Astrocyte (in vitro differentiated cells and primary cell): ENCODE measurements around the gene SPOCK1. TPM values are rescaled to one million over a fixed set of nuclear protein-coding genes. Genes with fewer than 3 reads are reported as not detected.

Experiments used
- DNase-seq: peaks from one replicate; pipeline ENCODE4 v3.0.0-alpha.2; 2010; ENCODE audit warnings: low read depth
- FAIRE-seq: peaks from 2 replicates; lab custom pipeline; 2011; peaks lifted over from hg19 to GRCh38; lab: Jason Lieb, UNC
- H2AFZ ChIP-seq: 2 replicates; pipeline ENCODE4 v1.6.0; 2012; ENCODE audit warnings: low read depth, low read length, inconsistent platforms
- H3K27ac ChIP-seq: 2 replicates; pipeline ENCODE4 v1.5.1; 2011; ENCODE audit warnings: low read depth, low read length, inconsistent platforms
- H3K27me3 ChIP-seq: 2 replicates; pipeline ENCODE4 v1.6.0; 2011; ENCODE audit warnings: low read length, inconsistent platforms; ENCODE audit not compliant: insufficient read depth
- H3K36me3 ChIP-seq: 2 replicates; pipeline ENCODE4 v1.5.1; 2011; ENCODE audit warnings: low read length, inconsistent platforms; ENCODE audit not compliant: insufficient read depth
- H3K4me1 ChIP-seq: 2 replicates; pipeline ENCODE4 v1.5.1; 2011; ENCODE audit warnings: low read length, inconsistent platforms; ENCODE audit not compliant: insufficient read depth
- H3K4me2 ChIP-seq: 2 replicates; pipeline ENCODE4 v1.6.0; 2012; ENCODE audit warnings: low read length, inconsistent platforms
- H3K4me3 ChIP-seq: 2 replicates; pipeline ENCODE4 v1.5.1; 2011; ENCODE audit warnings: low read depth, mild to moderate bottlenecking, low read length, inconsistent platforms; ENCODE audit not compliant: insufficient read depth
- H3K79me2 ChIP-seq: 2 replicates; pipeline ENCODE4 v1.6.0; 2012; ENCODE audit warnings: mild to moderate bottlenecking, low read length, inconsistent platforms; ENCODE audit not compliant: insufficient read depth
- H3K9ac ChIP-seq: 2 replicates; pipeline ENCODE4 v1.6.0; 2012; ENCODE audit warnings: mild to moderate bottlenecking, low read length, inconsistent platforms
- H3K9me3 ChIP-seq: 2 replicates; pipeline ENCODE4 v1.5.1; 2012; ENCODE audit warnings: low read depth, mild to moderate bottlenecking, low read length, inconsistent platforms; ENCODE audit not compliant: insufficient read depth
- H4K20me1 ChIP-seq: 2 replicates; pipeline ENCODE4 v1.6.0; 2012; ENCODE audit warnings: low read length, inconsistent platforms; ENCODE audit not compliant: insufficient read depth
- H3K27ac Mint-ChIP-seq: one replicate; pipeline ENCODE4 v1.8.0; 2021; ENCODE audit warnings: mild to moderate bottlenecking, mixed read lengths; ENCODE audit not compliant: unreplicated experiment
- H3K27me3 Mint-ChIP-seq: one replicate; pipeline ENCODE4 v1.8.0; 2021; ENCODE audit warnings: low read depth, mixed read lengths; ENCODE audit not compliant: unreplicated experiment
- H3K36me3 Mint-ChIP-seq: one replicate; pipeline ENCODE4 v1.8.0; 2021; ENCODE audit warnings: low read depth, mixed read lengths; ENCODE audit not compliant: unreplicated experiment
- H3K4me1 Mint-ChIP-seq: one replicate; pipeline ENCODE4 v1.8.0; 2021; ENCODE audit warnings: low read depth, mixed read lengths; ENCODE audit not compliant: unreplicated experiment
- H3K4me3 Mint-ChIP-seq: one replicate; pipeline ENCODE4 v1.8.0; 2021; ENCODE audit warnings: mild to moderate bottlenecking, moderate library complexity, mixed read lengths; ENCODE audit not compliant: unreplicated experiment
- H3K9me3 Mint-ChIP-seq: one replicate; pipeline ENCODE4 v1.8.0; 2021; ENCODE audit warnings: mild to moderate bottlenecking, mixed read lengths; ENCODE audit not compliant: unreplicated experiment
- EZH2 ChIP-seq: IDR thresholded peaks from 2 replicates; pipeline ENCODE4 v1.6.1; 2012; ENCODE audit warnings: mild to moderate bottlenecking, low read length, inconsistent platforms; ENCODE audit not compliant: insufficient read depth
- total RNA-seq: library from RNA; stranded (reverse); gene quantifications from 2 replicates; pipeline ENCODE4 v1.2.1, GENCODE V29; 2021
- TF ChIP-seq, protein P1 (sequence below): IDR thresholded peaks from 2 replicates; pipeline ENCODE4 v1.5.1; 2011; ENCODE audit warnings: low read depth, mild to moderate bottlenecking, inconsistent platforms, low read length, moderate library complexity; ENCODE audit not compliant: insufficient read depth

SPOCK1 gene
- total RNA-seq, 1 donor from 2014 or later: 53.5 TPM

DNA sequence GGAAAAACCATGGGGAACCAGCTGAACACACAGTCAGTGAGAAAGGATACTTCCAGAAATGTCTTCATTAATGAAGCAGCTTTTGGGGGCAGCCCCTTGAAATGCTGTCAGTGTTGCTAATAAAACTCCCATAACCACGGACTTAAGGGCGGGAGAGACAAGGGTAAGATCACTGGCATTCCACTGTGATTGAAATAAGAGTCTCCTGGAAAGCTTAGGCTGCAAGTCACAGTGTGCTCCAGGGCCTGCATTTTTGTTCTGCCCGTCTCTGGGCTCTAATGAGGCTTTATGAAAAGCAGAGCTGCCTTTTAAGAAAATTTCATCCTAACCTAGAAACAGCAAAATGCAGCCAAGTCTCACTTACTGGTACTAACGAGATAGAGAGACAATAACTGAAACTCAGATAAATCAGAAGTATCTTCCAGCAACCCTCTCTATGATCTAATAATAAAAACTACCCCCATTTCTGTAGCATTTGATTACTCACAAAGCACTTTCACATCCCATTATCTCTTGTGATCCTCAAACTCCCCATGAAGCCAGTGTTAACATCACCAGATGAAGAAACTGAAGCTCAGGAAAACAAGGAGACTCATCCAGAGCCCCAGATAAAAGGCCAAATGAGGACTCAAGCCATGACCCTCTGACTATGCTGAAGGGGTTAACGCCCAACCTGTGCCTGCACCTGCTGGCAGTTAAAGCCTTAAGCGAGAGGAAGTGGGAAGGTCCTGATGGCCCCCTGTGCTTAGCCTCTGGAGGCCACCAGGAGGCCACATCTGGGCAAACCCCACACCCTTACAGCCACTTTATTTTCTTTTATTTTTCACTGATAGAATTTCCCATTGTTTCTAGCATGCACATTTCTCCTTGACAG is 37.5 kb downstream of the SPOCK1 start:
- H3K4me3 ChIP-seq: no peak overlapping the region
- no peaks in the 10 kb centered on the region for H3K9me3 ChIP-seq
- H3K27ac Mint-ChIP-seq: no peak overlapping the region
- no peaks in the 10 kb centered on the region for H3K36me3 Mint-ChIP-seq
- no peaks in the 10 kb centered on the region for H3K27me3 ChIP-seq
- H4K20me1 ChIP-seq: peaks cover 61% of the 10 kb centered on the region
- no peaks in the 10 kb centered on the region for H3K36me3 ChIP-seq
- H3K4me2 ChIP-seq: no peak overlapping the region
- peaks cover 14% of the 10 kb centered on the region for H3K4me1 ChIP-seq
- no peak overlapping the region for H2AFZ ChIP-seq
- H3K4me3 Mint-ChIP-seq: no peak overlapping the region
- FAIRE-seq (no peak), DNase-seq (no peak)
- no peaks in the 10 kb centered on the region for H3K27me3 Mint-ChIP-seq
- H3K4me1 Mint-ChIP-seq: peaks cover 13% of the 10 kb centered on the region
- no peak overlapping the region for H3K9ac ChIP-seq
- TF ChIP-seq, protein P1, sequence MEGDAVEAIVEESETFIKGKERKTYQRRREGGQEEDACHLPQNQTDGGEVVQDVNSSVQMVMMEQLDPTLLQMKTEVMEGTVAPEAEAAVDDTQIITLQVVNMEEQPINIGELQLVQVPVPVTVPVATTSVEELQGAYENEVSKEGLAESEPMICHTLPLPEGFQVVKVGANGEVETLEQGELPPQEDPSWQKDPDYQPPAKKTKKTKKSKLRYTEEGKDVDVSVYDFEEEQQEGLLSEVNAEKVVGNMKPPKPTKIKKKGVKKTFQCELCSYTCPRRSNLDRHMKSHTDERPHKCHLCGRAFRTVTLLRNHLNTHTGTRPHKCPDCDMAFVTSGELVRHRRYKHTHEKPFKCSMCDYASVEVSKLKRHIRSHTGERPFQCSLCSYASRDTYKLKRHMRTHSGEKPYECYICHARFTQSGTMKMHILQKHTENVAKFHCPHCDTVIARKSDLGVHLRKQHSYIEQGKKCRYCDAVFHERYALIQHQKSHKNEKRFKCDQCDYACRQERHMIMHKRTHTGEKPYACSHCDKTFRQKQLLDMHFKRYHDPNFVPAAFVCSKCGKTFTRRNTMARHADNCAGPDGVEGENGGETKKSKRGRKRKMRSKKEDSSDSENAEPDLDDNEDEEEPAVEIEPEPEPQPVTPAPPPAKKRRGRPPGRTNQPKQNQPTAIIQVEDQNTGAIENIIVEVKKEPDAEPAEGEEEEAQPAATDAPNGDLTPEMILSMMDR: no peak
- no peak for TF ChIP-seq EZH2
- H3K27ac ChIP-seq: no peak overlapping the region
- peaks cover 74% of the 10 kb centered on the region for H3K79me2 ChIP-seq
- H3K9me3 Mint-ChIP-seq: no peaks in the 10 kb centered on the region

DNA sequence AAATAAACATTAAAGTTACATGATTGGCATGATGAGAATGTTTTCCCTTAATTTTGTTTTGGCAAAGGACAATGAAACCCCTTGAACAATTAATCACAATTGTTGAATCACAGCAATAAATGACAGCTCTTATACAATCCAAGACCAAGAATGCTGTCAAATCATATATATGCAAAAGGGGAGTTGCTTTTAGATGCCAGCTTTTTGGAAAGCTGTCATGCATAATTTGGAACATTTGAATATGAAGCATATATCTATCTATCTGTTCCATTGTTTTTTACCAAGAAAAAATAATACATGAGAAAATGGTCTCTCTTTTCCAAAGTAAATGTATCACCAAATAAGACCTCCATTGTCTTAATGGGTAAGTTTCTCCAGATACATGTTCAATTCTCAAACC is 44.5 kb downstream of the SPOCK1 start:
- H3K4me1 Mint-ChIP-seq: no peaks in the 10 kb centered on the region
- Histone ChIP-seq H3K27me3 (no peaks in the 10 kb centered on the region), H3K4me3 (no peak overlapping the region), H3K4me1 (no peaks in the 10 kb centered on the region), H3K9ac (no peak overlapping the region), H3K36me3 (no peaks in the 10 kb centered on the region), H4K20me1 (peaks cover 83% of the 10 kb centered on the region), H3K4me2 (no peak overlapping the region), H2AFZ (no peak overlapping the region), H3K27ac (no peak overlapping the region), H3K79me2 (peaks cover 53% of the 10 kb centered on the region), H3K9me3 (no peaks in the 10 kb centered on the region)
- no peak for TF ChIP-seq EZH2
- TF ChIP-seq, protein P1: no peak
- no peak for DNase-seq
- no peak overlapping the region for H3K27ac Mint-ChIP-seq
- no peak overlapping the region for H3K4me3 Mint-ChIP-seq
- peaks cover 2% of the 10 kb centered on the region for H3K27me3 Mint-ChIP-seq
- H3K9me3 Mint-ChIP-seq: no peaks in the 10 kb centered on the region
- no peaks in the 10 kb centered on the region for H3K36me3 Mint-ChIP-seq
- FAIRE-seq: no peak

DNA sequence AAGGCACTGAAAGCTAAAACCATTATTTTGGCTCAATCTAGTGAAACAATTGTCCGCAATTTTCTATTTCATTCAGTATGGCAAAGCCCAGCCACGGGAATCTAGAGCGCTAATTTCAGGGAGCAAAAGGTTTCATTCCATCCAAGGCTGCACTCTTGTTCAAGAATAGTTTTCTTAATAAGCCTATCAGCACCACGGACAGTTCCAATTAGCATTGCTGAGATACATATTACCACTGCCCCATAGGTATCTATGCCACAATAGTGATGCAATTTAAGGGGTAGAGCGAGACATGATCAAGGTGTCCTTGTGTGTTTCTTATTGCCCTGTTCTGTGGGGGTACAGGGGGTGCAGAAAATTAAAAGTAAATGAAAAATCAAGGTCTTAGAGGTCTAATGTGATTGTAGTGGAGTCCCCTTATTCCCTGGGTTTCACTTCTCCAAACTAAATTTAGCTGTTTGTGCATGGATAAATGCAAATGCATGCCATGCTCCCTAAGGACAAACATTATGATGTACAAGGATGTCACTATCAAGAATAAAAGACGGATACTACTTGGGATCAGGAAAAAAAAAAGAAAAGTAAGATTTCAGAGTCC is 45.5 kb downstream of the SPOCK1 start:
- no peak for FAIRE-seq

More for the DNA sequence above, 45.5 kb downstream of the SPOCK1 start:
- H3K4me2 ChIP-seq: no peak overlapping the region
- no peak for TF ChIP-seq EZH2
- TF ChIP-seq, protein P1: no peak
- no peak overlapping the region for H3K4me3 ChIP-seq
- H3K9me3 ChIP-seq: no peaks in the 10 kb centered on the region
- no peaks in the 10 kb centered on the region for H3K36me3 Mint-ChIP-seq
- H3K4me3 Mint-ChIP-seq: no peak overlapping the region
- no peak overlapping the region for H3K27ac Mint-ChIP-seq
- no peaks in the 10 kb centered on the region for H3K36me3 ChIP-seq
- H3K9ac ChIP-seq: no peak overlapping the region
- H3K27ac ChIP-seq: no peak overlapping the region
- no peaks in the 10 kb centered on the region for H3K9me3 Mint-ChIP-seq
- H4K20me1 ChIP-seq: peaks cover 83% of the 10 kb centered on the region
- DNase-seq: peak; percentile 38
- H3K4me1 Mint-ChIP-seq: no peaks in the 10 kb centered on the region
- no peak overlapping the region for H2AFZ ChIP-seq
- peaks cover 52% of the 10 kb centered on the region for H3K79me2 ChIP-seq
- H3K27me3 ChIP-seq: no peaks in the 10 kb centered on the region
- H3K4me1 ChIP-seq: no peaks in the 10 kb centered on the region
- peaks cover 3% of the 10 kb centered on the region for H3K27me3 Mint-ChIP-seq
